ENCODE measurements around the gene CHRNA9.
"Not testable (repeated sequence)": the region's sequence is repeated elsewhere in the genome, so short reads cannot be mapped to it uniquely, and the experiment has no call there.

The CHRNA9 gene

DNA sequence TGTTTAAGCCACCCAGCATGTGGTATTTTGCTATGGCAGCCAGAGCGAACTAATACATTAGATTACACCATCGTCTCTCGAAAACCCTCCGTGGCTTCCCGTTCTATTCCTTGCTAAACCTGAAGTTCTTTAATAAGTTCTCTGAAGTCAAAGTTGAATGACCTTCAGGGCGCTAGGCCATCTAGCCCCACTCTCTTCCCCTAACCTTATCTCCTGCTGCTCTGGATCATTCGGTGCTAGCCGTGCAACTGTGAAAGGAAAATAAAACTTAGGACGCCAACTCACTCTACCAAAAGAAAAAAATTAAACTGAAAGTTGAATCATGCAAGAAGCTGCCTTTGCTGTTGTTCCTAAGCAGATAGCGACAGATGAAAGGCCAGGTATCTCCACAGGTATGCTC, 40.0 kb downstream of the CHRNA9 start:
- H3K27me3 ChIP-seq (ENCODE audit: insufficient read depth, low read length) = no peaks in the 10 kb centered on the region
- no peak overlapping the region for H3K4me3 ChIP-seq (ENCODE audit: low read length)
- no peak overlapping the region for H3K9ac ChIP-seq (ENCODE audit: low read depth, low read length)
- no peaks in the 10 kb centered on the region for H3K9me3 ChIP-seq (ENCODE audit: insufficient read depth, low read depth, low read length)
- no peaks in the 10 kb centered on the region for H3K4me1 ChIP-seq (ENCODE audit: insufficient read depth, low read length)
- no peak overlapping the region for H3K27ac ChIP-seq (ENCODE audit: low read length)
- no peaks in the 10 kb centered on the region for H3K36me3 ChIP-seq (ENCODE audit: insufficient read depth, low read depth, low read length)

DNA sequence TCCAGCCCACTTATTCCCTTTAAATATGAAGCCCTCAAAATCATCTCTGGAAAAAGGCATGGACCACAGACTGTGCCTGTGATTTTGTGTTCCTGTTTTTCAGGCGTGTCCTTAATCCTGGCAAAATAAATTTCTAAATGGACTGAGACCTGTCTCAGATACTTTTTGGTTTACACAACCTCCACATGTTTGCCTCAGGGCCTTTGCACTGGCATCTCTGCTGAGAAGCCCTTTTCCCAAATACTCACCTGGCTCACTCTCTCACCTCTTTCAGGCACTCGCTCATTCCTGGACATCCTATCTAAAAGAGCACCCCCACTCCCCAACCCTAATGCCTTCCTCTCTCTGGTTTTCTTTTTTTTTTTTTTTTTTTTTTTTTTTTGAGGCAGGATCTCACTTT, 40.5 kb downstream of the CHRNA9 start:
- H3K9me3 ChIP-seq (ENCODE audit: insufficient read depth, low read depth, low read length) = no peaks in the 10 kb centered on the region
- no peak overlapping the region for H3K9ac ChIP-seq (ENCODE audit: low read depth, low read length)
- no peak overlapping the region for H3K27ac ChIP-seq (ENCODE audit: low read length)
- H3K27me3 ChIP-seq (ENCODE audit: insufficient read depth, low read length) = no peaks in the 10 kb centered on the region
- H3K4me3 ChIP-seq (ENCODE audit: low read length) = no peak overlapping the region
- no peaks in the 10 kb centered on the region for H3K4me1 ChIP-seq (ENCODE audit: insufficient read depth, low read length)
- H3K36me3 ChIP-seq (ENCODE audit: insufficient read depth, low read depth, low read length) = no peaks in the 10 kb centered on the region

DNA sequence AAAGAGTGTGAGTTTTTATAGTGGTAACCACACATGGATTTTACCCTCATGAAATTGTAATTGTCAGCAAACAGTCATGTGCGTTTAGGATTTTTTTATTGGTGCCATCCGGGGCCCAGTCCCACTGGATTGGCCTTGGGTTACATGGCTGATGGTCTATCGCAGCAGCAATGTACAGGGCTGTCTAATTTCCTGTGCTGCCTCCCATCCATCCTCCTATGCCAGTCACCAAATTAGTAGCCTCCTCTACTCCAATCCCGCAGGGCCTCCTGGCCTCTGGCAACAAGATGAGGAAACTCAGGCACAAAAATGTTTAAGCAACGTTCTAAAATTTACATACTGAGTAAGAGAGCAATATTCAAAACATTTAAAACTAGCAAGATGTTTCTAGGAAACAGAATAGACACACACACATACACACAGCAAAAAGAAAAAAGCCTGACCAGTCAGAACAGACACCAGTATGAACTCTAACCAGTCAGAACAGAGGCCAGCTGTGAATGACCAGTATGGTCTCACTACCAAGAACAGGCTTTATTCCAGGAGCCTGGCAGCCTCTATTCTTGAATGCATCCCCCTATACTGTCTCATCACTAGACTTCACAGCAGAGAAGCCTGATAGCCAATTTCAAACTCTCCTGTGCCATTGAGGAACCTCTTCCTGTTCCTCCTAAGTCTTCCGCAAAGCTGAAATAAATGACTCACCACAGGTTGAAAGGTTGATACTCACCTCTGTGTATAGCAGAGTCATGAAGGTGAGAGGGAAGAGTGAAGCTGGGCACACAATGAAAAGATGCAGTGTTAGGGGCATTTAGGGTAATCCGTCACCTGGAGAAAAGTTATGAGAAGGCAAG, 42.6 kb downstream of the CHRNA9 start:
- Histone ChIP-seq H3K9ac (ENCODE audit: low read depth, low read length) (no peak overlapping the region), H3K36me3 (ENCODE audit: insufficient read depth, low read depth, low read length) (no peaks in the 10 kb centered on the region), H3K27ac (ENCODE audit: low read length) (no peak overlapping the region), H3K27me3 (ENCODE audit: insufficient read depth, low read length) (no peaks in the 10 kb centered on the region), H3K9me3 (ENCODE audit: insufficient read depth, low read depth, low read length) (no peaks in the 10 kb centered on the region), H3K4me3 (ENCODE audit: low read length) (no peak overlapping the region), H3K4me1 (ENCODE audit: insufficient read depth, low read length) (no peaks in the 10 kb centered on the region)

DNA sequence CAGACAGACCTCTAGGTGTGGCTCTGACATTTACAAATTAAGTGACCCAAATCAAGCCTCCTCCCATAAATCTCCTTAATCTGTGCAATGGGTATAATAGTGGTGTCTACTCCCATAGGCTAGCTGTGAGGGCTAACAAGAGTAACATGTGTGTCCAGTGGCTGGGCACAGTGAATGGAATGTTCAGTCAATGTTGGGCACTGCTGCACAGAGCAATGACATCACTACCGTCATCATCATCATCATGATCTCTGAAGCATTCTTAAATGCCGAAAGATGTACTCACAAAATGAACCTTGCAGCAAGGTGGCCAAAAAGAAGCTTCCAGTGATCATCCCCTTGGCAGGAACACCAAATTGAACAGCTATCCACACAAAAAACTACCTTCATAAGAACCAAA, 43.5 kb downstream of the CHRNA9 start:
- Histone ChIP-seq H3K27ac (ENCODE audit: low read length) (no peak overlapping the region), H3K9ac (ENCODE audit: low read depth, low read length) (no peak overlapping the region), H3K36me3 (ENCODE audit: insufficient read depth, low read depth, low read length) (no peaks in the 10 kb centered on the region), H3K27me3 (ENCODE audit: insufficient read depth, low read length) (no peaks in the 10 kb centered on the region), H3K9me3 (ENCODE audit: insufficient read depth, low read depth, low read length) (no peaks in the 10 kb centered on the region), H3K4me3 (ENCODE audit: low read length) (no peak overlapping the region), H3K4me1 (ENCODE audit: insufficient read depth, low read length) (no peaks in the 10 kb centered on the region)

DNA sequence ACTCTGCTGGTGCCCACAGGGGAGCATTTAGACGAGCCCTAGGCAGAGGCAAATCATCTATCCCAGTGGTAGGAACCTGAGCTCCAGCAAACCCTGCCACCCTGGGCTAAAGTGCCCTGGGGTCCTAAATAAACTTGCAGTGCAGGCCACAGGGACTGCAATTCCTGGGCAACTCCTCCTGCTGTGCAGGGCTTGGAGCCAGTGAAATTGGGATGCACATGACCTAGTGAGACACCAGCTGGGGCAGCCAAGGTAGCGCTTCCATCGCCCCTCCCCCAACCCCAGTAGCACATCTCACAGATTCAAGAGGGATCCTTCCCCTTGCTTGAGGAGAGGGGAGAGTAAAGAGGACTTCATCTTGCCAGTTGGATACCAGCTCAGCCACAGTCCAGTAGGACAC, 44.1 kb downstream of the CHRNA9 start:
- H3K9me3 ChIP-seq (ENCODE audit: insufficient read depth, low read depth, low read length) = no peaks in the 10 kb centered on the region

DNA sequence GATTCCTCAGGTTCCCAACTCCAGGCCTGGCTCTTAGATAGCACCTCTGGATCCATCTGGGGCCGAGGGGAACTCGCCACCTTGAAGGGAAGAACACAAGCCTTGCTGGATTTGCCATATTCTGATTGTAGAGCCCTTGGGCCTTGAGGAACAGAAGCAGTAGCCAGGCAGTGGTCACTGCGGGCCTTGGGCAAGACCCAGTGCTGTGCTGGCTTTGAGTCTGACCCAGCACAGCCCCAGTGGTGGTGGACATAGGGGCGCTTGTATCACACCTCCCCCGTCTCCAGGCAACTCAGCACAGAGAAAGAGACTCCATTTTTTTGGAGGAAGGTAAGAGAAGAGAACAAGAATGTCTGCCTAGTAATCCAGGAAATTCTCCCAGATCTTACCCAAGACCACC, 45.5 kb downstream of the CHRNA9 start:
- H3K36me3 ChIP-seq (ENCODE audit: insufficient read depth, low read depth, low read length) = no peaks in the 10 kb centered on the region
- H3K9ac ChIP-seq (ENCODE audit: low read depth, low read length) = no peak overlapping the region
- no peak overlapping the region for H3K4me3 ChIP-seq (ENCODE audit: low read length)
- H3K27me3 ChIP-seq (ENCODE audit: insufficient read depth, low read length) = no peaks in the 10 kb centered on the region
- H3K9me3 ChIP-seq (ENCODE audit: insufficient read depth, low read depth, low read length) = no peaks in the 10 kb centered on the region
- H3K27ac ChIP-seq (ENCODE audit: low read length) = no peak overlapping the region
- no peaks in the 10 kb centered on the region for H3K4me1 ChIP-seq (ENCODE audit: insufficient read depth, low read length)

More for the DNA sequence above, 44.1 kb downstream of the CHRNA9 start:
- H3K4me1 ChIP-seq (ENCODE audit: insufficient read depth, low read length) = no peaks in the 10 kb centered on the region
- no peak overlapping the region for H3K9ac ChIP-seq (ENCODE audit: low read depth, low read length)
- H3K4me3 ChIP-seq (ENCODE audit: low read length) = no peak overlapping the region
- H3K27me3 ChIP-seq (ENCODE audit: insufficient read depth, low read length) = no peaks in the 10 kb centered on the region
- H3K27ac ChIP-seq (ENCODE audit: low read length) = no peak overlapping the region
- H3K36me3 ChIP-seq (ENCODE audit: insufficient read depth, low read depth, low read length) = no peaks in the 10 kb centered on the region

DNA sequence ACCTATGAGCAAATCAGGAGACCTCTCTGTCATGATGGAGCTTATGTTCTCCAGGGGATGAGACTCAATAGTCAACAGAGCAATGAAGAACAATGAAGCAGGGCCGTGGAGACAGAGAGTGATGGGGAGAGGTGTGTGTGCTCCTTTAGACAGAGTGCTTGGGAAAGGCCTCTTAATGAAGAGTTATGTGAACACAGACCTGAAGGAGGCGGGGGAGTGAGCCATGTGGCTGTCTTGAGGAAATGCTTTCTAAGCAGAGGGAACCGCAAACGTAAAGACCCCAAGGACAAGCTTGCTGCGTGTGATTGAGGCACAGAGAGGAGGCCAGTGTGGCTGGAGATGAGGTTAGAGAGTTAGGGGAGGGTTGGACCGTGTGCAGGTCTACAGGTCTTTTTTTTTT, 53.1 kb downstream of the CHRNA9 start:
- no peaks in the 10 kb centered on the region for H3K4me1 ChIP-seq (ENCODE audit: insufficient read depth, low read length)
- no peaks in the 10 kb centered on the region for H3K27me3 ChIP-seq (ENCODE audit: insufficient read depth, low read length)
- H3K4me3 ChIP-seq (ENCODE audit: low read length) = no peak overlapping the region
- H3K9me3 ChIP-seq (ENCODE audit: insufficient read depth, low read depth, low read length) = no peaks in the 10 kb centered on the region
- no peak overlapping the region for H3K9ac ChIP-seq (ENCODE audit: low read depth, low read length)
- no peaks in the 10 kb centered on the region for H3K36me3 ChIP-seq (ENCODE audit: insufficient read depth, low read depth, low read length)
- no peak overlapping the region for H3K27ac ChIP-seq (ENCODE audit: low read length)

DNA sequence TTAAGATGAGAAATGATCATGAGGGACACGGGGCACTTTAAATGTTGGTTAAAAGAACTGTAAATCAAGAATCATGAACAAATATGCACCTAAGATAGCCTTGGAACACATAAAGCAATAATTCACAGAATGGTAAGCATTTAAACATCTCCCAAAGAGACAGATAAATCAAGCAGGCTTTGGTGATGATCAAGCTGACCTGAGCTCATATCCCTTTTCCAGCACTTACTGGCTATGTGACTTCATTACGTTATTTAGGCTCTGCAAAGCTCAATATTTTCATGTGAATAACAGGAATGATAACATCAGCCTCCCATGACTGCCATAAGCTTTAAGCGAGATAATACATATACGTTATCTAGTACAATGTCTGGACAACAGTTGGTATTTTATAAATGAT, 54.9 kb downstream of the CHRNA9 start:
- Histone ChIP-seq H3K27ac (ENCODE audit: low read length) (no peak overlapping the region), H3K27me3 (ENCODE audit: insufficient read depth, low read length) (no peaks in the 10 kb centered on the region), H3K9ac (ENCODE audit: low read depth, low read length) (no peak overlapping the region), H3K4me1 (ENCODE audit: insufficient read depth, low read length) (no peaks in the 10 kb centered on the region), H3K36me3 (ENCODE audit: insufficient read depth, low read depth, low read length) (no peaks in the 10 kb centered on the region), H3K9me3 (ENCODE audit: insufficient read depth, low read depth, low read length) (no peaks in the 10 kb centered on the region), H3K4me3 (ENCODE audit: low read length) (no peak overlapping the region)

DNA sequence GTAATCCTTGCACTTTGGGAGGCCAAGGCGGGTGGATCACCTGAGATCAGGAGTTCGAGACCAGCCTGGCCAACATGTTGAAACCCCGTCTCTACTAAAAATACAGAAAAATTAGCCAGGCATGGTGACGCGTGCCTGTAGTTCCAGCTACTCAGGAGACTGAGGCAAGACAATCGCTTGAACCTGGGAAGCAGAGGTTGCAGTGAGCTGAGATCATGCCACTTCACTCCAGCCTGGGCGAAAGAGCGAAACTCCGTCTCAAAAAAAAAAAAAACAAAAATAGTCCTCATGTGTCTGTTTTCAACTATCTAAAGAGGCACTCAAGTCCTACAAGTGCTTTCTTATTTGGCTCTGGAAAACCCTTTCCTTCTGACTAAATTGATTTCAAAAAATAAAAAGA, 57.1 kb downstream of the CHRNA9 start:
- not testable (repeated sequence) for H3K9ac ChIP-seq (ENCODE audit: low read depth, low read length); H3K4me3 ChIP-seq (ENCODE audit: low read length); H3K9me3 ChIP-seq (ENCODE audit: insufficient read depth, low read depth, low read length); H3K27me3 ChIP-seq (ENCODE audit: insufficient read depth, low read length); H3K27ac ChIP-seq (ENCODE audit: low read length); H3K4me1 ChIP-seq (ENCODE audit: insufficient read depth, low read length); H3K36me3 ChIP-seq (ENCODE audit: insufficient read depth, low read depth, low read length)

DNA sequence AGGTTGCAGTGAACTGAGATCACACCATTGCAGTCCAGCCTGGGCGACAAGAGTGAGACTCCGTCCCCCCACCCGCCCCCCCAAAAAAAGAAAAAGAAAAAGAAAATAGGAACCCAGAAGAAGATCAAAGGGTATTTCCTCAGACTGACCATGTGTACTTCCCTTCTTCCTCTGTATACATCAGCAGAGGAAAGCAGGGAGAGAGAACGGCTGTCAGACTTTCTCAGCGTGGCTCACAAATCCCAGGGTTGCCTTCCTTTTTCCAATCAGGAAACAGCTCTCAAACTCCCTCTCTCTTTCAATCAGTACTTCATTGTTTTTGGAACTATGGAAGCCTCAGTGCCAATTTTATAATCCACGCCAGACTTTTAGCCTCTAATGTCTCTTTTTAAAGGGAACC, 59.1 kb downstream of the CHRNA9 start:
- no peaks in the 10 kb centered on the region for H3K27me3 ChIP-seq (ENCODE audit: insufficient read depth, low read length)
- H3K27ac ChIP-seq (ENCODE audit: low read length) = no peak overlapping the region
- H3K36me3 ChIP-seq (ENCODE audit: insufficient read depth, low read depth, low read length) = no peaks in the 10 kb centered on the region
- no peak overlapping the region for H3K4me3 ChIP-seq (ENCODE audit: low read length)
- no peak overlapping the region for H3K9ac ChIP-seq (ENCODE audit: low read depth, low read length)
- H3K9me3 ChIP-seq (ENCODE audit: insufficient read depth, low read depth, low read length) = no peaks in the 10 kb centered on the region
- H3K4me1 ChIP-seq (ENCODE audit: insufficient read depth, low read length) = peaks cover 9% of the 10 kb centered on the region; the same call in 1 of the 2 replicates

DNA sequence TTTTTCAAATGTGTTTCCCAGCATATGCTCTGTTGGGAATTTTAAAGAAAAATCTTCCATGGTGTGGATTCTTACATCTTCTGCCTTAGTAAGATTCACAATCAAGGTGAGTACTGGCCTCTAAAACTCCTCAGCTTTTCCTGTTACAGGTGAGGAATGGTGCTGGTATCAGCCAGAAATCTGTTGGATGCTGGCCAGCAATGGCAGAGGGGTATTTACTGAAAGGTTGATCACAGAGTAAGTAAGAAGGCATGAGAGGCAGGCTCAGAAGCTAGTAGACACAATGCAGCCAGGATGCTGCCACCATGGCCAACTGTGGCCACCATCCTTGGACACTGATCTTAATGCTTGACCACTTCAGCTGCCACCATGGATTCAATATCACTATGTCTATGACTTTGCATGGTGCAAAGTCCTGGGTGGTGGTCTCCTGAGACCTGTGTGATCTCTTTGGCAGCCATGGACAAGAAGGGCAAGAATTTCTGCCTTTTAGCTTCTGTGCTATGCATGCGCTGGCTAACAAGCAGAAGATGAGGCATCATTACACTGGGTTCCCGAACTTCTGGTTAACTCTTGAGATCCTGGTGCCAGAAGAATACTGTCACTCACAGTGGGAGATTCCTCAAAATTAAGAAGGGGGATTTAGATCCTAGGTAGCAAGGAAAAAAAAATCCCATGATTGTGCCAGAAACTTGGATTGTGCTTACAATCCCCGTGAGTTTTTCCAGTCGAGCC, 60.2 kb downstream of the CHRNA9 start:
- Histone ChIP-seq H3K4me3 (ENCODE audit: low read length) (no peak overlapping the region), H3K9ac (ENCODE audit: low read depth, low read length) (no peak overlapping the region), H3K27me3 (ENCODE audit: insufficient read depth, low read length) (no peaks in the 10 kb centered on the region), H3K27ac (ENCODE audit: low read length) (no peak overlapping the region), H3K9me3 (ENCODE audit: insufficient read depth, low read depth, low read length) (no peaks in the 10 kb centered on the region), H3K4me1 (ENCODE audit: insufficient read depth, low read length) (peaks cover 9% of the 10 kb centered on the region; the same call in 1 of the 2 replicates), H3K36me3 (ENCODE audit: insufficient read depth, low read depth, low read length) (no peaks in the 10 kb centered on the region)
